ENCODE measurements around the gene ANGPT4. TPM values are rescaled to one million over a fixed set of nuclear protein-coding genes. Genes with fewer than 3 reads are reported as not detected.

The ANGPT4 gene
- total and polyA plus RNA-seq, 2 of the 13 experiments (the other 11 are each of a cell fraction or from before 2014, with no cell fraction given): not detected

DNA sequence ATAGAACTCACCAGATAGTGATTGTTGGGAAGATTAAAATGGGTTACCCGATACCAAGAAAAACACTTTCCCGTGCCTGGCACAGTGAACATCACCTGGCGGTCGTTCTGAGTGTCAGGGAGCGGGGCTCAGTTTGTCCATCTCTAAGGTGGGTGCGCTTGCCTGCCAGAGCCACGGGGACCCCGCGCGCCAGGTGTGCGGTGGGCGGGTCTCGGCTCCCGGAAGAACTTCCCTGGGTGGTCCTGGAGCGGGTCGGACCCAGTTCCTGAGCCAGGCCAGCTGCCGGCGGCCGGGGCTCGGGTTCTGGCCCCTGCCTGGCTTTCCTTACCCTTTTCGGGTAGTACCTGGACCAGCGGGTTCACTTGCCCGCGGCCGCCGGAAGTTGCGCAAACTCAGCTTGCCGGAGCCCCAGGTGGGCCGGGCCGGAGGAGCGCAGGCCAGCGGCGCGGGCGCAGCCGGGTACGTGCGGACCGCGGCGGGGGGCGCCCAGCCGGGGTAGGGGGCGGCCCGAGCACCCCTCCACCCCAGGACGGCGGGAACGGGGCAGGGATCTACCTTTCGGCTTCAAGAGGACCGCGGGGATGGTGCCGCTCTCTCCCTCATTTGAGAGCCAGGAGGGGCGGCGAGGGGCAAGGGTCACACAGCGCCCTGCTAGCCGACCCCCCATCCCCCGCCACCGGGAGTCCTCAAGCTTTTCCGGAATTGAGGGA, 75.1 kb downstream of the ANGPT4 start (continued):
- TF ChIP-seq, protein P1, sequence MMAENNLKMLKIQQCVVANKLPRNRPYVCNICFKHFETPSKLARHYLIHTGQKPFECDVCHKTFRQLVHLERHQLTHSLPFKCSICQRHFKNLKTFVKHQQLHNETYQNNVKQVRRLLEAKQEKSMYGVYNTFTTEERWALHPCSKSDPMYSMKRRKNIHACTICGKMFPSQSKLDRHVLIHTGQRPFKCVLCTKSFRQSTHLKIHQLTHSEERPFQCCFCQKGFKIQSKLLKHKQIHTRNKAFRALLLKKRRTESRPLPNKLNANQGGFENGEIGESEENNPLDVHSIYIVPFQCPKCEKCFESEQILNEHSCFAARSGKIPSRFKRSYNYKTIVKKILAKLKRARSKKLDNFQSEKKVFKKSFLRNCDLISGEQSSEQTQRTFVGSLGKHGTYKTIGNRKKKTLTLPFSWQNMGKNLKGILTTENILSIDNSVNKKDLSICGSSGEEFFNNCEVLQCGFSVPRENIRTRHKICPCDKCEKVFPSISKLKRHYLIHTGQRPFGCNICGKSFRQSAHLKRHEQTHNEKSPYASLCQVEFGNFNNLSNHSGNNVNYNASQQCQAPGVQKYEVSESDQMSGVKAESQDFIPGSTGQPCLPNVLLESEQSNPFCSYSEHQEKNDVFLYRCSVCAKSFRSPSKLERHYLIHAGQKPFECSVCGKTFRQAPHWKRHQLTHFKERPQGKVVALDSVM (CRISPR knock-in tag; IDR thresholded peaks at IDR 0.05): 0 out of 2 replicates have a peak, but pooled peaks have one; percentile 14
- TF ChIP-seq KLF15 (CRISPR knock-in tag; IDR thresholded peaks at IDR 0.05; ENCODE audit: borderline replicate concordance) (peak; percentile 85), ZKSCAN8 (CRISPR knock-in tag; IDR thresholded peaks at IDR 0.05; ENCODE audit: borderline replicate concordance) (no peak), ZFY (CRISPR knock-in tag; IDR thresholded peaks at IDR 0.05) (peak; percentile 77), SRSF9 (IDR thresholded peaks at IDR 0.05; ENCODE audit: borderline replicate concordance, insufficient read depth, low read depth, low read length, poor library complexity, severe bottlenecking) (no peak), SMARCE1 (IDR thresholded peaks at IDR 0.05; ENCODE audit: borderline replicate concordance) (no peak), ZBTB1 (CRISPR knock-in tag; IDR thresholded peaks at IDR 0.05; ENCODE audit: borderline replicate concordance) (no peak), AKAP8 (CRISPR knock-in tag; IDR thresholded peaks at IDR 0.05) (no peak), ATF7-NPFF (CRISPR knock-in tag; IDR thresholded peaks at IDR 0.05; ENCODE audit: low read depth) (0 out of 2 replicates have a peak, but pooled peaks have one; percentile 36), ZMYM3 (CRISPR knock-in tag; IDR thresholded peaks at IDR 0.05) (peak; percentile 79), RORA (CRISPR knock-in tag; IDR thresholded peaks at IDR 0.05) (no peak), STAG1 (CRISPR knock-in tag; IDR thresholded peaks at IDR 0.05) (no peak), MXD4 (CRISPR knock-in tag; IDR thresholded peaks at IDR 0.05) (no peak)
- TF ChIP-seq, protein P2, sequence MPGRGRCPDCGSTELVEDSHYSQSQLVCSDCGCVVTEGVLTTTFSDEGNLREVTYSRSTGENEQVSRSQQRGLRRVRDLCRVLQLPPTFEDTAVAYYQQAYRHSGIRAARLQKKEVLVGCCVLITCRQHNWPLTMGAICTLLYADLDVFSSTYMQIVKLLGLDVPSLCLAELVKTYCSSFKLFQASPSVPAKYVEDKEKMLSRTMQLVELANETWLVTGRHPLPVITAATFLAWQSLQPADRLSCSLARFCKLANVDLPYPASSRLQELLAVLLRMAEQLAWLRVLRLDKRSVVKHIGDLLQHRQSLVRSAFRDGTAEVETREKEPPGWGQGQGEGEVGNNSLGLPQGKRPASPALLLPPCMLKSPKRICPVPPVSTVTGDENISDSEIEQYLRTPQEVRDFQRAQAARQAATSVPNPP (CRISPR knock-in tag; IDR thresholded peaks at IDR 0.05): 0 out of 2 replicates have a peak, but pooled peaks have one; percentile 38
- TF ChIP-seq, protein P3, sequence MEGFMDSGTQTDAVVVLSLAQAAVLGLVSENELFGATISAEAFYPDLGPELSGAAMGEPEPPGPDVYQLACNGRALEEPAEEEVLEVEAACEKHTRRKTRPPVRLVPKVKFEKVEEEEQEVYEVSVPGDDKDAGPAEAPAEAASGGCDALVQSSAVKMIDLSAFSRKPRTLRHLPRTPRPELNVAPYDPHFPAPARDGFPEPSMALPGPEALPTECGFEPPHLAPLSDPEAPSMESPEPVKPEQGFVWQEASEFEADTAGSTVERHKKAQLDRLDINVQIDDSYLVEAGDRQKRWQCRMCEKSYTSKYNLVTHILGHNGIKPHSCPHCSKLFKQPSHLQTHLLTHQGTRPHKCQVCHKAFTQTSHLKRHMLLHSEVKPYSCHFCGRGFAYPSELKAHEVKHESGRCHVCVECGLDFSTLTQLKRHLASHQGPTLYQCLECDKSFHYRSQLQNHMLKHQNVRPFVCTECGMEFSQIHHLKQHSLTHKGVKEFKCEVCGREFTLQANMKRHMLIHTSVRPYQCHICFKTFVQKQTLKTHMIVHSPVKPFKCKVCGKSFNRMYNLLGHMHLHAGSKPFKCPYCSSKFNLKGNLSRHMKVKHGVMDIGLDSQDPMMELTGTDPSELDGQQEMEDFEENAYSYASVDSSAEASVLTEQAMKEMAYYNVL (CRISPR knock-in tag; IDR thresholded peaks at IDR 0.05; ENCODE audit: borderline replicate concordance): 0 out of 2 replicates have a peak, but pooled peaks have one; percentile 52
- TF ChIP-seq, protein P4, sequence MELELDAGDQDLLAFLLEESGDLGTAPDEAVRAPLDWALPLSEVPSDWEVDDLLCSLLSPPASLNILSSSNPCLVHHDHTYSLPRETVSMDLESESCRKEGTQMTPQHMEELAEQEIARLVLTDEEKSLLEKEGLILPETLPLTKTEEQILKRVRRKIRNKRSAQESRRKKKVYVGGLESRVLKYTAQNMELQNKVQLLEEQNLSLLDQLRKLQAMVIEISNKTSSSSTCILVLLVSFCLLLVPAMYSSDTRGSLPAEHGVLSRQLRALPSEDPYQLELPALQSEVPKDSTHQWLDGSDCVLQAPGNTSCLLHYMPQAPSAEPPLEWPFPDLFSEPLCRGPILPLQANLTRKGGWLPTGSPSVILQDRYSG (CRISPR knock-in tag; IDR thresholded peaks at IDR 0.05): 0 out of 2 replicates have a peak, but pooled peaks have one; percentile 56
- TF ChIP-seq, protein P5, sequence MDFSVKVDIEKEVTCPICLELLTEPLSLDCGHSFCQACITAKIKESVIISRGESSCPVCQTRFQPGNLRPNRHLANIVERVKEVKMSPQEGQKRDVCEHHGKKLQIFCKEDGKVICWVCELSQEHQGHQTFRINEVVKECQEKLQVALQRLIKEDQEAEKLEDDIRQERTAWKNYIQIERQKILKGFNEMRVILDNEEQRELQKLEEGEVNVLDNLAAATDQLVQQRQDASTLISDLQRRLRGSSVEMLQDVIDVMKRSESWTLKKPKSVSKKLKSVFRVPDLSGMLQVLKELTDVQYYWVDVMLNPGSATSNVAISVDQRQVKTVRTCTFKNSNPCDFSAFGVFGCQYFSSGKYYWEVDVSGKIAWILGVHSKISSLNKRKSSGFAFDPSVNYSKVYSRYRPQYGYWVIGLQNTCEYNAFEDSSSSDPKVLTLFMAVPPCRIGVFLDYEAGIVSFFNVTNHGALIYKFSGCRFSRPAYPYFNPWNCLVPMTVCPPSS (IDR thresholded peaks at IDR 0.05): no peak
- TF ChIP-seq, protein P6, sequence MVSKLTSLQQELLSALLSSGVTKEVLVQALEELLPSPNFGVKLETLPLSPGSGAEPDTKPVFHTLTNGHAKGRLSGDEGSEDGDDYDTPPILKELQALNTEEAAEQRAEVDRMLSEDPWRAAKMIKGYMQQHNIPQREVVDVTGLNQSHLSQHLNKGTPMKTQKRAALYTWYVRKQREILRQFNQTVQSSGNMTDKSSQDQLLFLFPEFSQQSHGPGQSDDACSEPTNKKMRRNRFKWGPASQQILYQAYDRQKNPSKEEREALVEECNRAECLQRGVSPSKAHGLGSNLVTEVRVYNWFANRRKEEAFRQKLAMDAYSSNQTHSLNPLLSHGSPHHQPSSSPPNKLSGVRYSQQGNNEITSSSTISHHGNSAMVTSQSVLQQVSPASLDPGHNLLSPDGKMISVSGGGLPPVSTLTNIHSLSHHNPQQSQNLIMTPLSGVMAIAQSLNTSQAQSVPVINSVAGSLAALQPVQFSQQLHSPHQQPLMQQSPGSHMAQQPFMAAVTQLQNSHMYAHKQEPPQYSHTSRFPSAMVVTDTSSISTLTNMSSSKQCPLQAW (CRISPR knock-in tag; IDR thresholded peaks at IDR 0.05): 0 out of 2 replicates have a peak, but pooled peaks have one; percentile 35
